OCI-LY1 (cell line): ENCODE results near the gene ADGRG3.

ENCODE experiments used
- CTCF ChIP-seq: fragments of 200-600 bp; sonication (generic), shearing (Covaris generic); IDR thresholded peaks from 2 replicates; pipeline ENCODE4 v1.5.1; 2017; ENCODE audit warnings: mild to moderate bottlenecking, antibody characterized with exemption, low read length, moderate library complexity, mixed read lengths
- EZH2 ChIP-seq: fragments of 200-600 bp; sonication (generic), shearing (Covaris generic); IDR thresholded peaks from 2 replicates; pipeline ENCODE4 v1.8.0; 2017; ENCODE audit warnings: borderline replicate concordance, mixed run types, mild to moderate bottlenecking, antibody characterized with exemption, low read length, moderate library complexity, mixed read lengths

- no peak for TF ChIP-seq CTCF
- no peak for TF ChIP-seq EZH2
These were observed 43.2 kb downstream of the ADGRG3 start for GRCh38 chr16:57711346-57711745.
